Retina (tissue), 1 donor: ENCODE measurements around the gene MGAT4B.

Experiments
- DNase-seq: peaks from one replicate; pipeline ENCODE4 v3.0.0-alpha.2; 2016

Gene MGAT4B

DNA sequence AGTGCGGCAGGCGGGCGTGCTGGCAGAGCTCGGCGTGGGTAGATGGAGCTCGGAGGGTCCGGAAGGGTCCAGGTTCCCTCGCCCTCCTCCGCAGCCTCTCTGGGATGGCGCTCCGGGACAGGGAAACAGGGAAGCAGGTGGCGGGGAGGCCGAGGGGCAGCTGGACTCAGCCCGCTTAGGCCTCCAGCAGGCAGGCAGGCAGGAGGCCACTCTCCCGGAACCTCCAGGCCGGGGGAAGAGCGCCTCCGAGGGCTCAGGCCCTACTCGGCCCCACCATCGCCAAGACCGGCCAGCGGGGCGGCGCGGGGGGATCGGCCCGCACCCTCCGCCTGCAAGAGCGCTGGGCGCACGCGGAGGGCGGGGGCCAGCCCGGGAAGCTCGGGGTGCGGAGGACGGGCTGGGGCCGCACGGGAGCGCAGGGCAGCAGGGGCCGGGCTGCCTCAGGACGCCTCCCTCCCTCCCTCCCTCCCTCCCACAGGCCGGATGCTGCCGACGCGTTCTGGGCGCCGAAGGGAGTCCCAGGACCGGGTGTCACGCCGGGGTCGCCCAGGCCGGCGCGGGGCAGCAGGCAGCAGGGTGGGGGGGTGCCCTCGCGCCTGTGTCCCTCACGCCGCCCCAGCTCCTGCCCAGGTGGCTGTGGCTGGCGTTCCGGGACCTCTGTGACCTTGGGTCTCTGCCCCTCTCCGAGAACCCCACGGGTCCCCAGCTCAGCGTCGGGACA is 977 bp downstream of the MGAT4B start:
- peak; percentile 66 for DNase-seq

DNA sequence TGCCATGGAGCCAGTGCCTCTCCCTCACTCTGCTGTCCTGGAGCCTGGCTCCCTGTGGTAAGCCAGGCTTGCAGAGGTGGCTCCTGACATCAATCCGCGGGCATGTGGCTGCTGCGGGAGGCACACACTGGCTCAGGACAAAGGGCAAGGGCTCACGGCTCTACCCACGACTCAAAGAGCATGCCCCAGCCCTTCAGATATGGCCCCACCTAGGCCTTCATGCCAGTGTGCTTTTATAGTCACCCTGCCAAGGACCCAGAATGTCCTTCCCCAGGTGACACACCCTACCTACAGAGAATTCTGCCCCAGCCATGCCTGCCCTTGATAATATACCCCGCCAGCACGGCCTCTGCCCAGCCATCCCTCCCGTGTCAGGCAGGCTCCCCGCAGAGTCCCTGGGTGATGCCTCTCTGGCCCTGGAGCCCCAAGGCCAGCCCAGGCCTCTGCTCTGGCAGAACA is 1.6 kb downstream of the MGAT4B start:
- DNase-seq = no peak

DNA sequence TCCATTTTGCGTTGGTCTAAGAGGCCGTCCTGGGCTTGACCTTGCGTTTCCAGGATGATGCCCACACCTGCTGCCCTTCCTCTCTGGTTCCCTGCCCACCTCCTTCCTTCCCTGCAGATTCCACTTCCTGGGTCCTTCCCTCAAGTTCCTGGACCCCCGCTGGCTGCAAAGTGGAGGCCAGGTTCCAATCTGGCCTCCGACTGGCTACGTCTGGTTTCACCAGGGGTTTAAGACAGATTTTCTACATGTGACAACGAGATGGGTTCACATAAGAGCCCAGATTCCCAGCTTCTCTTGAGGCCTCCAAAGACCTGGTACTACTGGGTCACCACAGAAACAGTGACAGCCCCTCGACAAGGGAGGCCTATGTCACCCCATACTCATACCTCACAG is 2.1 kb downstream of the MGAT4B start:
- no peak for DNase-seq

DNA sequence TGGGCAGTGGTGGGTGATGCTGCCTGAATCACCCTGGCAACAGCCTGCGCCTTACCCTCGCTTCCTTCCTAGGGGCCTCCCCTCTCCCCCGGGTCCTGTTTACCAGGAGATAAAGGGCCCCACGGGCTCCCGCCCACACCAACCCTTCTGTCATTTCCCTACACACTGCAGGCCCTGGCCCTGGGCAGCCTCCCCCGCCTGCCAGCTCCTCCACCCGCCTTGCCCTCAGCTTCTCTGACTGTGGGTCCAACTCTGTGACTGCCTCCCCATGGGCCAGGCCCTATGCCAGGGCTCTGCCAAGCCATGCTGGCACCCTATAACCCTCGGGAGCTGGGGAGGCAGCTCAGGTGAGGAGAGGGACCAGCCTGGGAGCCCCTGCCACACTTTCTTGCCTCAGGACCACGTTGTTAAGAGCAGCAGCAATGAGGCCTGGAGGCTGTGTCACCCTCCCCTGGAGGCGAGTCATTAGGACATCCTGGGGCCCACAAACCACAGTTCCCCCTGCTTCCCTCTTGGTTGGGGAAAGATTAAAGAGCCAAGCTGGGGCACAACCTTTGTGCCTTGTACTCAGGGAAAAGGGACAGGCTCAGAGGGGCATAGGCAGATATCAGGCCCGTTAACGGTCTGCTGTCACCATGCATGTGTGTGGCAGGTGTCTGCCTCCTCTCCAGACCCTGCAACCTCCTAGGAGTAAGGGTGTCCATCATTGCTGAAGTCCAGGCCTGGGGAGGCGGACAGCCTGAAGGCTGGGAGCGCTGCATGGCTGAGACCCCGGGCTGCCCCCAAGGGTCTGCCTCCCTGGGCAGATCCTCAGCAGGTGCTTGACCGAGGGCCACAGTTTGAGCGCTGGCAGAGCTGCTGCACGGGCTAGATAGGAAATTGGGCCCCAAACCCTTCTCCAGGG is 2.8 kb downstream of the MGAT4B start:
- peak; percentile 43 for DNase-seq

DNA sequence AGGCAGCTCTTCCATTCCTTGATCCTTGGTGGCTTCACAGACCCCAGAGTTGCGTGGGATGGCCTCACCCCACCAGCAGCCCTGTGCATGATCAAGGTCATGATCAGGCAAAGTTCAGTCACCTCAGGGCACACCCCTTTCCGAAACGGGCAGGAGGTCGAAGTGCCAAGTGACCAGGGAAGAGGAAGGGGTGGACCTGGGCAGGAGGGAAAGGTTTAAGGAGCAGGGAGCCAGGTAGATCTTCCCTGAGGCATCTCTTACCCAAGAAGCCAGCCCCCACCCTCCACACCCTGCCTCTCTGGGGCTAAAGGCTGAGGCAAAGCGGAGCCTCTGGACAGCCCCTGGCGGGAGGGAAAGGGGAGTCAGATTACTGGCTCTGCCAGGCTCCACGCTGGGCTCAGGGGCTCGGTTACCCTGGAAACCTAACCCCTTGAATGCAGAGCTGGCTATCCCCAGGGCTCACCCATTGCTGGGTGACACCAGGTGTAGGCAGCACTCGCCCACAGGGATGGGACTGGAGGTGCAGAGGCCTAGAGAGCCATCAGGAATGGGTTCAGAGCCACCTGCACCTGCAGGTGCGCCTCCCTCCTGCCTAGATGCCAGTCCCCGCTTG is 3.6 kb downstream of the MGAT4B start:
- DNase-seq = peak; percentile 32

DNA sequence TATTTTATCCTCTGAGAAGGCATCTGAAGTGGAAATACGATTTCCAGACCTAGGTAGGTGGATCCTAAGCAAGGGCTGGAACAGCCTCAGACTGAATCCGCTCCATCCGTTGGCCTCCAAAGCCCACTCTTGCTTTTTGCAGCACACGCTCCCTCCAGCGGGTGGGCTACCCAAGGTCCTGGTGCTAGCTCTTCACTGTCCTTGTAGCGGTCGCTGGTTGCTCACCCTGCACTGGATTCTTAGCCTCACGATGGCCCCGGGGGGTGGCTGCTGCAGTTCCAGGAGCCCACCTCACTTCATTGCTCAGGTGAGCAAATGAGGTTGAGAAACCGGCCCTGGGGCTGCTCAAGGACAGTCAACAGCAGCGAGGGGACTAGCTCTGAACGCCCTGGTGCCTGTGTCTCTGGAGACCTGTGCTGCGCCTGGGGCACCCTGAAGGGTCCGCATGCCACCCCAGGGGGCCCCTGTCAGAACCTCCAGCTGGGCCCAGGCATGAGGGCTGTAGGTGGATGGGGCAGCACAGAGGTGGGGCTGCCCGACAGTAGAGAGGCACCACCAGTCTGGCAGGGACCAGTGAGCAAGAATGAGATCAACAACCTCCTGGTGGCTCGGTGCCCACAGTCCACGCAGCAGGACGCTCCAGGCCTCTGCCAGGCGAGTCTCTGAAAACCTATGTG is 4.3 kb downstream of the MGAT4B start:
- peak; percentile 40 for DNase-seq

DNA sequence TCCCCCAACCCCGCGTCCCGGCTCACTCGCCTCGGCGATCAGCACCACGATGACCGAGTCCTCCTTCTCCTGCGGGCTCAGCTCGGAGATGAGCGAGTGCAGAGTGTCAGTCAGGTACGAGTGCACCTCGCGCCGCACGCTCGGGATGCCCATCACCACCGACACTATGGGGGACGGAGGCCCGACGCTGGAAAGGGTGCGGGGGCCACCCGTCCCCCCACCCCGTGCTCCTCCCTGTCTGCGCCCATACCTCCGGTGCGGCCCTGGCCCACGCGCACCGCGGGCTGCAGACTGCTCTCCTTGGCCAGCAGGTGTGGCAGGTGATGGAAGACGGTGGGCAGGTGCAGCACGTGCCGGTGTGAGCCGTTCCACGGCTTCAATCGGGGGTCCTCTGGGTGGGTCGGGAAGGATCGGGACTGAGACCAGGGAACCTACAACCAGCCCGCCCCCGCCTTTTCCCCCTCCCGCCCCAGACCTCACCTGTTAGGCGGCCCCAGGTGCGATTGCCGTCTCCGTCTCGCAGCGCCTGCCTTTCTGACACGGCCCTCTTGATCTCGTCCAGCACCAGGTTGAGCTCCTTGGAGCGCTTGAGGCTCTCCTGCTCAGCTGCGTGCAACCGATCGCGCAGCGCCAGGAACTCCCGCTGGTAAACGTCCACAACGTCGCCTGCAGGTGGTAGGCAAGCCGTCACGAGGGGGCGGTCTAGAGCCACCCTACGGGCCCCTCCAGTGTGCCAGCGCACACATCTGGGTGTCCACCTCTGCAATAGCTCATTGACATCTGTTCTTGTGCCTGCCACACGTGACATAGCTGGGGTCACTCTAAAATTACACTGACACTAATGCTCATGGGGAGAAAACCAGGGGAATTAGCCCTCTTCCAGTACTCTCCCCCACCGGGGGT is 5.1 kb downstream of the MGAT4B start:
- DNase-seq = peak; percentile 62

DNA sequence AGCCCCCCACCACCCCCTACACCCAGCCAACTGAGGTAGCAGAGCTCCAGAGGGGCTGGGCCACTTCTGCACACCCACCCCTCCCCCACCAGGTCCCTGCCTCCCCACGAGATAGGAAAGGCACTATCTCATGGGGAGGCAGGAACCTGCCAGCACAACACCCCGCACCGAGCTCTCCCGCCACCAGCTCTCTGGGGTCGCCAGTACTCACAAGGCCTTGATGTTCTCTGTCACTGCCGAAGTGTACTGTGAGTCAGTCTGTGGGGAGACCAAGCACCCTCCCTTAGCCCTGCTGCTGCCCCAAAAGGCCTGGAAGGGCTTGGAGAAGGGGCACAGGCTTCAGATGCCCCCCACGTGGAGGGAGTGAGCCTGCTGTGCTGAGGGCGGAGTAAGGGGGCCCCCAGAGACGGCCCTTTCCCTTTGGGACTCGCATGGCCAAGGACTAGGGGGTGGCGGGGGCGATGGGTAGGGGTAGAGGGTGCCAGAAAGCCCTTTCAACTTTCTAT is 5.9 kb downstream of the MGAT4B start:
- DNase-seq = no peak

DNA sequence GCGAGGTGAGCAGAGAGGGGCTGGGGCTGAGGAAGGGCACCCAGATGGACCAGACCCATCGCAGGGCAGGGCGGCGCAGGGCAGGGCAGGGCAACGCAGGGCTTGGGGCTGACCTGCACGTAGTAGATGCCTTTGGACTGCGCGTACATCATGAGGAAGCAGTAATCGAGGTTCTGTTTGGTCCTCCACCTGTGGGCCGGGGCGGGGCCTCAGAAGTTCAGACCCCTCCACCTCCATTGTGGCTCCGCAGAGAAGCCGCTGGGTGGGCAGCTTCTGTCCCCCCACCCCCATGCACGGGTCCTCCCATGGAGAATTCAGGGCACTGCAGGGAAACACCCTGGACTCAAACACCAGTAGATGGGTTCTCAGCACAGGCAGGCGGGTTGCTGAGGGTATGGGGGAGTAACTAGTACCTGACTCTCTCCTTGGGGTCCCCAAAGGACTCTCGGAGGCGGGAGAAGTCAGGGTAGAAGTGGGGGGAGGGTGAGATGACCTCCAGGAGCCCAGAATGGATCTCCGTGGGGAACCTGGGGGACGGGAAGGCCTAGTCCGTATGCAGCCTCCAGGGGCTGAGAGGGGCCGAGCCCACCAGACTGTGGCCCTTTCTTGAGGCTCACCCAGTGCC is 6.5 kb downstream of the MGAT4B start:
- DNase-seq = no peak

DNA sequence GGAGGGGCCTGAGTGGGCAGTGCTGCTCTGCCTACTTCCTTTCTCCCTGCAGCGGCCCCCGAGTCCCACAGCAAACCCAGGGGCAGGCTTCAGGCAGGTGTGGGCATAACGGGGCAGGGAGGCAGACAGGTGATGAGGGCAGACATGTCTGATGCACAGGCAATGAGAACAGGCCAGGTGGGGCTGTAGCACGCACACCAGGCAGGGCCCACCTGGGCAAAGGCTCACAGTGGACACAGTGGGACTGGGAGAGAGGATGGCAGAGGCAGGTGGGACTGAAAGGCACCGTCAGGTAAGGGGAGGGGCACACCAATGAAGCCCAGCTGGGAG is 7.1 kb downstream of the MGAT4B start:
- DNase-seq = no peak

DNA sequence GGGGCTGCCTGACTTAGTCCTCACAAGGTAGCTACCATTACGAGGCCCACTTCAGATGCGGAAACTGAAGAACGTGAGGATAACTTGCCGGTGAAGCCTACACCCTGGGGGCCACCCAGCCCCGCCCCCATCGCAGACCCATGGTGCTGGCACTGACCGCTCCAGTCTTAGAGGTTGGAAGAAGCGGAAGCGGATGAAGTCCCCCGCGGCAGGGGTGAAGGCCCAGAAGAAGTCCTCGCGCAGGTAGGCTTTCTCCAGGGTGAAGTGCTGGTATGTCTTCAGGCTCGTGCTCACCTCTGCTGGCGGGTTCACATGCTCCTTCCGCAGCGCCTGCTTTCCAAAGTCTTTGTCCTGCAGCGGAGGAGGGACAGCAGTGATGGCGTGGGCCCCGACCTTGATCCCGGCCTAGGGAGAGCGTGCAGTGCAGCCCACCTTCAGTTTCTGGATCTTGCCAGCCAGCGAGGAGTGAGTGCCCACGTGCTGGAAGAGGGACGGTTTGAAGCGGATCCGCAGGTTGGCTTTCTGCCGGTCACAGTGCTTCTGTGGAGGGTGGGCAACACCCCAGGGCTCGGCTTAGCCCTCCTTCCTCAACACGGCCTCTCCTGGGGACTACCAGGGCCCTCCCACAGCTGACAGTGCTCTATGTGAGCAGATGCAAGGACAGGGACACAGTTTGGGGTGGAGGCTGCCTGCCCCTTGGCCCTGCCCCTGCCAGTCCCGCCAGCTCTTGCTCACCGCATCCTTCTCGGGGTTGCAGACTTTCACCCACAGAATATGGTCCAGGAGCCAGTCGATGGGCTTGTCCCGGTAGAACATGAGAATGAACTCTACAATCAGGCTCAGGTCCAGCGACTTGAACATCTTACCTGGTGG is 7.7 kb downstream of the MGAT4B start:
- DNase-seq = no peak

DNA sequence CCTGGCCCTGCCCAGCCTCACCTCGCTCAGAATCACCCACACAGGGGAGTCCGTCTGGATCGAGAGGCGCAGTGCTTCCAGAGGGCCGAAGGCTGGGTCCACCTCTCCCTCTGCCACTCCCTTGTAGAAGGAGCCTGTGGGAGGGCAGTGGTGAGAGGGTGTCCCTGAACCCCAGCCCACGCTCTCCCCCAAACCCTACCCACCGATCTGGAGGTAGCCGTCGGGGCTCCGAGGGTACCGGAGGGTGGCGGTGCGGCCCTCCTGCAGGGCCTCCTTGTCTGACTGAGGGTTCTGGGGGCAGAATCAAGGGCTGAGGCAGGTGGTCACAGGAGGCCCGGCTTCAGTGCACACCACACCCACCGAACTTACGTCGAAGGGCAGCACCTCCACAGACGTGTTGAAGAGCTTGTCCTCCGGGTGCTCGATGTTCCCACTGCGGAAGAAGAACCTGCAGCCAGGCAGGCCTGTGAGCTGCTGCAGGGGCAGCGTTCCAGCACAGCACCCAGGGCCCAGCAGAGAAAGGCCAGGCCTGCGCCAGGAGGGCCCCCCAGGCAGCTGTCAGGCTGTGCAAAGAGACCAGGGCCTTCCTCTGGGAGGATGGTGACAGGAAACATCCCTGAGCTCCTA is 8.4 kb downstream of the MGAT4B start:
- no peak for DNase-seq

DNA sequence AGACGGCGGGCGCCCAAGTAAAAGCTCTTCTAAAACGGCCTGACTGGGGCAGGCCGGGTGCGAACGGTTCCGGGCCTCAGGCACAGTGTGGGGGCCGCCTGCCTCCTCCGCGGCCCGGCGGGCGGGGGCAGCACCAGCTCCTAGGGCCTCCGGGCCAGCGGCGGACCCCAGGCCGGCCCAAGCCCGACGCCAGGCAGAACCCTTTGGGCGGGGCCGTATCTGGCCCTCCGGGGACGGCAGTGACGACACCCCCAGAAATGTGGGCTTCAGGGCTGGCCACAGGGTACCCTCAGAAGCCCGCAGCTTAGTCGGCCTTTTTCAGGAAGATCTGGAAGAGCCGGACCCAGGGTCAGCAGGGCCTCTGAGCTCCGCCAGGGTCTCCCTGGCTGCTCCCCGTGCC is 8.9 kb downstream of the MGAT4B start:
- no peak for DNase-seq

DNA sequence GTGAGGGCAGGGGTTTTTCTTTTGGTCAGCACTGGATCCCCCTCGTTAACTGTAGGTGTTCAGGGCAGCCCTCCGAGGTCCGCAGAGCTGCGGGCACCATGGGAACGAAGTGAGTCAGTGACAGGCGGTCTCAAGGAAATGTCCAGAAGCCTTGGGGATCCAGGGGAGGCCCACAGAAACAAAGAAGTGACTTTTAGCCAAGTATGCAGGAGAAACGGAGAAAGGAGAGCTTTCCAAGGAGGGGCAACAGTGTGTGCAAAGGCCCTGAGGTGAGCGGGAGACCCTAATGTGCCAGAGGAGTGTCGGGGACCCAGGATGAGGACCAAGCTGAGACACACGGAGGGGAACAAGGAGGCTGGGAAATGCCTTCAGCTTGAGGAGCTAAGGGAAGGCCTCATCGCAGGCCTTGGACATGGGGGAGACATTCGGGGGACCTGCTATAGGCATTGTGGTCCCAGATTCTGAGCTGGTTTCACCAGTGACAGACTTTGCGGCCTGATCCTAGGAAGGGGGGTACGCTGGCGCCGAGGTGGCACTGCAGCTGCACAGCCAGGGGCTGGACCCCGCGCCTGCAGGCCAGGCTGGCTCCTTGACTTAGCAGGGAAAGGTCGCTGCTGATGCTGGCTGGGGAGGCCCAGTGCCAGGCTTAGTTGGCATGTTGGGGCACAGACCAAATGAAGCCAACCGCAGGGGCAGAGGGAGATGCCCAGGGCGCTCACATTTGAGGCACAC is 9.6 kb downstream of the MGAT4B start:
- DNase-seq = no peak

DNA sequence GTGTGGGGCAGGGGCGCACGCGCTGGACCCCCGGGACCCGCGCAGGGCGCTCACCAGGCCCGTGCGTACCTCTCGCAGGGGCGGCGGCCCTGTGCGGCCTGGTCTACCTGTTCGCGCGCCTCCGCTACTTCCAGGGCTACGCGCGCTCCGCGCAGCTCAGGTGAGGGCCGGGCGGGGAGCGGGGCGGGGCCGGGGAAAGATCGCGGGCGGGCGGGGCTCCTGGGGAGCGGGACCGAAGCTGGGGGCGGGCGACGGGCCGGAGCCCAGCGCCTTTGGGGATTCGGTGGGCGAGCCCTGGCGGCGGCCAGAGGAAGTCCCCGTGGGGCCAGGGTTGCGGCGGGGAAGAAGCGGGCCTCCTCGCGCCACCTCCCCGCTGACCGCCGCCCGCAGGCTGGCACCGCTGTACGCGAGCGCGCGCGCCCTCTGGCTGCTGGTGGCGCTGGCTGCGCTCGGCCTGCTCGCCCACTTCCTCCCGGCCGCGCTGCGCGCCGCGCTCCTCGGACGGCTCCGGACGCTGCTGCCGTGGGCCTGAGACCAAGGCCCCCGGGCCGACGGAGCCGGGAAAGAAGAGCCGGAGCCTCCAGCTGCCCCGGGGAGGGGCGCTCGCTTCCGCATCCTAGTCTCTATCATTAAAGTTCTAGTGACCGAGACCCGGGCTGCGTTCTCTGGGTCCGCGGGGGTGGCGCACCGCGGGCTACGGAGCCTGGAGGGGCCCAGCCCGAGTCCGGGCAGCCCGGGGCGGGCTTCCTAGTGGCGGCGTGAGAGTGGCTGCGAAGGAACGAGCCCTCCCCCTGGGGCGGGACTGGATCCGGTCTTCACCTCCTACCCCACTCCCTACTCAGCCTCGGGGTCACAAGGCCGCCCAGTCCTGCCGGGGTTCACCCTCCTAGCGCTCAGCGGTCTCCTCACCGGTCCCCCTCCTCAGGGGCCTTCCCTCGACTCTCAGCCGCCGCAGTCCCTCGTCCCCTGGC is 10.5 kb downstream of the MGAT4B start:
- peak; percentile 89 for DNase-seq

DNA sequence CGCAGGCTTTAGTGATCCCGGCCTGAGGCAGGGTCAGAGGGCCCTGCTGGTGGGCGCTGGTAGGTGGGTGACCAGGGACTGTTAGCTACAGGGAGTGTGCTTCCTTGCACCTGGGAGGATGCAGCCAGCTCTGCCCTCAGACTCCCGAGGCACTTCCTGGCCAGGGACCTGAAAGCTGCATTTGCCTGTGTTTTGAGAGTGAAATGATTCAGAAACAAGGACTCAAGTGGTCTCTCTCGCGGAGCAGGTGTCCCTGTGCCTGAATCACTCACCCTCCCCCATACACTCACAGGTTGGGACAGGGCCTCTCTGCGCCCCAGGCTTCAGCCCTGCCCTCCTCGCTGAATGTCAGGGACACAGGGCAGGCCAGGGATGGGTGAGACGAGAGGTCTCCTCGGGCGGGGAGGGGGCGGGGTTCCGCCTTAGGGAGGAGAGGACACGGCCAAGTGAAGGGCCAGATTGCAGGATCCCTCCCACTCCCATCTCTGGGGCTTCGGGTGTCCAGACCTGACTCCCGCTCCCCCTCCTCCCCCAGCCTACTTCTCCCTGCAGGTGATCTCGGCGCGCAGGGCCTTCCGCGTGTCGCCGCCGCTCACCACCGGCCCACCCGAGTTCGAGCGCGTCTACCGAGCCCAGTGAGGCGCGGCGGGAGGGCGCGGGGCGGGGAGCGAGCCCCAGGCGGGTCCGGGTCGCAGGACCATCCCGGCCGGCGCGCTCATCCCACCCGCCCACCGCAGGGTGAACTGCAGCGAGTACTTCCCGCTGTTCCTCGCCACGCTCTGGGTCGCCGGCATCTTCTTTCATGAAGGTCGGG is 11.4 kb downstream of the MGAT4B start:
- DNase-seq = peak; percentile 67

DNA sequence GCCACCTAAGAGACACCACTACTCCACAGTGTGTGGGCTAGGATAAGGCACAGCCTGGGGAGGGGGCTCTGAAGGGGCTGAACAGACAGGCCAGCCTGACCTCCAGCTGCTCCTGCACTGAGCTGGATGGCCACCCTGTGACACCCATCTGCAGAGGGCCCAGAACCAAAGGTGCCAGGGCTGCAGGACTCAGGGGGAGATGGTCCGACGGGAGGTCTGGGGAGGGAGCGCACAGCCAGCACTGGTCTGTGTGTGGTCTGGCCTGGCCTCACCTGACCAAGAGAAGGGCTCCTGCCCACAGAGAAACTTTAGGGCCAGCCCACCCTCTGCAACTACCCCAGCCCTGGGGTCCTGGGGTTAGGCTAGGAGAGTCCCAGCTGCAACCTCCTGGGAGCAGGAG is 12.1 kb downstream of the MGAT4B start:
- DNase-seq = peak; percentile 24
